ENCODE measurements around the gene PIEZO1. TPM values are rescaled to one million over a fixed set of nuclear protein-coding genes. Genes with fewer than 3 reads are reported as not detected.

Gene PIEZO1, protein sequence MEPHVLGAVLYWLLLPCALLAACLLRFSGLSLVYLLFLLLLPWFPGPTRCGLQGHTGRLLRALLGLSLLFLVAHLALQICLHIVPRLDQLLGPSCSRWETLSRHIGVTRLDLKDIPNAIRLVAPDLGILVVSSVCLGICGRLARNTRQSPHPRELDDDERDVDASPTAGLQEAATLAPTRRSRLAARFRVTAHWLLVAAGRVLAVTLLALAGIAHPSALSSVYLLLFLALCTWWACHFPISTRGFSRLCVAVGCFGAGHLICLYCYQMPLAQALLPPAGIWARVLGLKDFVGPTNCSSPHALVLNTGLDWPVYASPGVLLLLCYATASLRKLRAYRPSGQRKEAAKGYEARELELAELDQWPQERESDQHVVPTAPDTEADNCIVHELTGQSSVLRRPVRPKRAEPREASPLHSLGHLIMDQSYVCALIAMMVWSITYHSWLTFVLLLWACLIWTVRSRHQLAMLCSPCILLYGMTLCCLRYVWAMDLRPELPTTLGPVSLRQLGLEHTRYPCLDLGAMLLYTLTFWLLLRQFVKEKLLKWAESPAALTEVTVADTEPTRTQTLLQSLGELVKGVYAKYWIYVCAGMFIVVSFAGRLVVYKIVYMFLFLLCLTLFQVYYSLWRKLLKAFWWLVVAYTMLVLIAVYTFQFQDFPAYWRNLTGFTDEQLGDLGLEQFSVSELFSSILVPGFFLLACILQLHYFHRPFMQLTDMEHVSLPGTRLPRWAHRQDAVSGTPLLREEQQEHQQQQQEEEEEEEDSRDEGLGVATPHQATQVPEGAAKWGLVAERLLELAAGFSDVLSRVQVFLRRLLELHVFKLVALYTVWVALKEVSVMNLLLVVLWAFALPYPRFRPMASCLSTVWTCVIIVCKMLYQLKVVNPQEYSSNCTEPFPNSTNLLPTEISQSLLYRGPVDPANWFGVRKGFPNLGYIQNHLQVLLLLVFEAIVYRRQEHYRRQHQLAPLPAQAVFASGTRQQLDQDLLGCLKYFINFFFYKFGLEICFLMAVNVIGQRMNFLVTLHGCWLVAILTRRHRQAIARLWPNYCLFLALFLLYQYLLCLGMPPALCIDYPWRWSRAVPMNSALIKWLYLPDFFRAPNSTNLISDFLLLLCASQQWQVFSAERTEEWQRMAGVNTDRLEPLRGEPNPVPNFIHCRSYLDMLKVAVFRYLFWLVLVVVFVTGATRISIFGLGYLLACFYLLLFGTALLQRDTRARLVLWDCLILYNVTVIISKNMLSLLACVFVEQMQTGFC (N-terminal part only)
- 391 and 426 TPM in 2 replicates for total RNA-seq (2021)
- percentile 78 among the genes with signal in this experiment for Bru-seq, nascent RNA
- percentile 89 among the genes with signal in this experiment for BruChase-seq, experiment 1, labeled RNA remaining after a 2-hour chase
- BruChase-seq, experiment 2, labeled RNA remaining after a 6-hour chase = percentile 95 among the genes with signal in this experiment
- long read RNA-seq, full-length matches to known transcripts = 24 of 120 reads
- long read RNA-seq, partial matches to known transcripts = 54 of 120 reads
- long read RNA-seq, other reads (novel, unspliced or antisense) = 42 of 120 reads

DNA sequence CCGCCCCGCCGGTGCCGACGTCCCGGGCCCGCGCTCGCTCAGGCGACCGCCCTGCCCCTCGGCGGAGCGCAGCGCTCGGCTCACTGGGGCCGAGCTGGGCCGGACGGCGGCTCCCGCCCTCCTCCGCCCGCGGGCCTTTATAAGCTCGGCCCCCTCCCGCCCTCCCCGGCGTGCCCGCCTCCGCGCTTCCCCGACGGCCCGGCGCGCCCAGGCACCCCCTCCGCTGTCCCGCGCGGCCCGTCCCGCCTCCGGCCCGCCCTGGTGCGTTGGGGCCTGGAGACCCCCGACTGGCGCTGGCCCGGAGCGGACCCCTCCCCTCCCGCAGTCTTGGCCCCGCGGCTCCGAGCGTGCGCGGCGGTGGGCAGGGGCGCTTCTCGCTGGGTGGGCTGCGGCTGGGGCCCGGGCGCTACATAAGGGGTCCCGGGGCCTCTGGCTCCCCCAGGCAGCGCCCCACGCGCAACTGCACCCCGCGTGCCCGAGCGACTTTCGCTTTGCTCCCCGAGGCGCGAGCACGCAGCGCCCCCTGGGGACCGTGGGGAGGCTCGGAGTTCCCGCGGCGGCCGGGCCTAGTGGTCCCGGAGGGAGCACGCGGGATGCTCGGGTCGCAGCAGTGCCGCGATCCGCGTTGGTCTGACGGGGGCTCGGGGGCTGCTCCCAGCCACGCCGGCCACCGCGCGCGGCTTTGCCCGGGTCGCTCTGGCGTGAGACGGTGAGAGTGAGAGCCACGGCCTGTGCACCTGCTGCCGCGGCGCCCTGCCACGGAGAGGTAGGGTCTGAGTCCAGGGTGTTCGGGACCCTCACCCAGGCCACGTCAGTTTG is at the start of gene PIEZO1:
PIEZO1 (minus strand) TSS at position 115 of the 819 bp plus-strand sequence. CDS start 256 bp downstream, outside the sequence.
- peaks cover 32% of the 10 kb centered on the region for H4K20me1 ChIP-seq (ENCODE audit: insufficient read depth)
- no peaks in the 10 kb centered on the region for H3K9me2 ChIP-seq (ENCODE audit: insufficient read depth)
- H3K4me2 ChIP-seq = peak within 1 kb of the TSS; percentile 76
- H3K27ac ChIP-seq = peak within 1 kb of the TSS; percentile 74
- no peak for TF ChIP-seq EZH2 (IDR thresholded peaks at IDR 0.05; ENCODE audit: low read depth)
- TF ChIP-seq, protein P1, sequence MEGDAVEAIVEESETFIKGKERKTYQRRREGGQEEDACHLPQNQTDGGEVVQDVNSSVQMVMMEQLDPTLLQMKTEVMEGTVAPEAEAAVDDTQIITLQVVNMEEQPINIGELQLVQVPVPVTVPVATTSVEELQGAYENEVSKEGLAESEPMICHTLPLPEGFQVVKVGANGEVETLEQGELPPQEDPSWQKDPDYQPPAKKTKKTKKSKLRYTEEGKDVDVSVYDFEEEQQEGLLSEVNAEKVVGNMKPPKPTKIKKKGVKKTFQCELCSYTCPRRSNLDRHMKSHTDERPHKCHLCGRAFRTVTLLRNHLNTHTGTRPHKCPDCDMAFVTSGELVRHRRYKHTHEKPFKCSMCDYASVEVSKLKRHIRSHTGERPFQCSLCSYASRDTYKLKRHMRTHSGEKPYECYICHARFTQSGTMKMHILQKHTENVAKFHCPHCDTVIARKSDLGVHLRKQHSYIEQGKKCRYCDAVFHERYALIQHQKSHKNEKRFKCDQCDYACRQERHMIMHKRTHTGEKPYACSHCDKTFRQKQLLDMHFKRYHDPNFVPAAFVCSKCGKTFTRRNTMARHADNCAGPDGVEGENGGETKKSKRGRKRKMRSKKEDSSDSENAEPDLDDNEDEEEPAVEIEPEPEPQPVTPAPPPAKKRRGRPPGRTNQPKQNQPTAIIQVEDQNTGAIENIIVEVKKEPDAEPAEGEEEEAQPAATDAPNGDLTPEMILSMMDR (conservative IDR thresholded peaks at IDR 0.05) = peak; percentile 87
- peak within 1 kb of the TSS; percentile 71 for H3K4me3 ChIP-seq
- CTCF ChIA-PET = interaction anchor here (0.6 to 2.7 kb wide), 4 partner anchors 30 to 49 kb away, joined by 4 to 20 read pairs (median 6); no protein-coding TSS in a partner anchor
- peaks cover 42% of the 10 kb centered on the region for H3K79me2 ChIP-seq (ENCODE audit: low read depth)
- H3K27me3 ChIP-seq (ENCODE audit: insufficient read depth, low read depth) = no peaks in the 10 kb centered on the region
- H3K36me3 ChIP-seq (ENCODE audit: low read depth) = no peaks in the 10 kb centered on the region
- POLR2A ChIA-PET (ENCODE audit: unreplicated experiment) = interaction anchor here (0.6 to 0.8 kb wide), 6 partner anchors 16 to 916 kb away, joined by 3 to 5 read pairs (median 4); partner anchors contain the start of genes MVD and SLC7A5
- intact Hi-C loops (cut with micrococcal nuclease; ENCODE audit: unreplicated experiment) = loop anchor here (1.0 kb wide), 1 partner anchor 48 kb away; no protein-coding TSS in a partner anchor
- DNase-seq = peak in 1 of 2 experiments; percentile 71
- no TSS peak for BruUV-seq (replicated peaks)
- peaks cover 31% of the 10 kb centered on the region for H3K4me1 ChIP-seq (replicated peaks; ENCODE audit: insufficient read depth)
- H3F3A ChIP-seq (ENCODE audit: insufficient read depth, low read depth) = peaks cover 41% of the 10 kb centered on the region
- H2AFZ ChIP-seq = peak within 1 kb of the TSS; percentile 71; the same call in 1 of the 2 replicates
- no peaks in the 10 kb centered on the region for H3K9me3 ChIP-seq (ENCODE audit: insufficient read depth, low read depth)

DNA sequence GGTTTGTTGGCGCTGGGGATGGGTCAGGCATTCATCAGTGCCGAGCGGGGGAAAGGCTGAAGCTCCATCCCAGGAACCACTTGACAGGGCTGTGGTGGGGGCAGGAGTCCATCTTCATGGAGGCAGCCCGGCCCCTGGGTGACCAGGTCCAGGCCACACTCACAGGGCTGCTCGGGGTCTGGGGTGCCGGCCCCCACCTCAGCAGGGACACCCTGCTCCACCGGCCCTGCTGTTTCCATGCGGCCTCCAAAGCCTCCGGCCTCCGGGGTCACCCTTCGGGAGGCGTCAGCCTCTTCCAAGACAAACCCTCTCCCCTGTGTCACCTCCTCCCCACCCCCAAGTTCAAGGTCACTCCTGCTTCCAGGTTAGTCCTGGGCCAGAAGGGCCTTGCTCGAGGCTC is 49.6 kb upstream of the PIEZO1 start:
- Histone ChIP-seq H3K9me2 (ENCODE audit: insufficient read depth) (no peaks in the 10 kb centered on the region), H3K27ac (no peak overlapping the region), H3K9me3 (ENCODE audit: insufficient read depth, low read depth) (no peaks in the 10 kb centered on the region), H3K36me3 (ENCODE audit: low read depth) (no peaks in the 10 kb centered on the region), H4K20me1 (ENCODE audit: insufficient read depth) (no peaks in the 10 kb centered on the region), H3K4me1 (replicated peaks; ENCODE audit: insufficient read depth) (no peaks in the 10 kb centered on the region), H3K79me2 (ENCODE audit: low read depth) (no peaks in the 10 kb centered on the region), H2AFZ (no peak overlapping the region), H3F3A (ENCODE audit: insufficient read depth, low read depth) (no peaks in the 10 kb centered on the region), H3K4me2 (no peak overlapping the region), H3K4me3 (no peak overlapping the region), H3K27me3 (ENCODE audit: insufficient read depth, low read depth) (no peaks in the 10 kb centered on the region)
- POLR2A ChIA-PET (ENCODE audit: unreplicated experiment) = no interaction called here
- intact Hi-C loops (cut with micrococcal nuclease; ENCODE audit: unreplicated experiment) = no loop called here
- no TSS peak for BruUV-seq (replicated peaks)
- TF ChIP-seq EZH2 (IDR thresholded peaks at IDR 0.05; ENCODE audit: low read depth) = no peak
- TF ChIP-seq, protein P1 (conservative IDR thresholded peaks at IDR 0.05) = no peak
- DNase-seq = no peak
- CTCF ChIA-PET = no interaction called here

Measured in PC-9 (cell line).